Hepatocyte (in vitro differentiated cells): ENCODE results near the gene PARP1. TPM values are rescaled to one million over a fixed set of nuclear protein-coding genes. Genes with fewer than 3 reads are reported as not detected.

ENCODE experiments used
- DNase-seq: peaks from one replicate; pipeline ENCODE4 v3.0.0-alpha.2; 2016; ENCODE audit warnings: low spot score
- H2AFZ ChIP-seq: fragments of 200-600 bp; sonication (generic); 2 replicates; pipeline ENCODE4 v1.6.0; 2016; ENCODE audit warnings: antibody characterized with exemption, mild to moderate bottlenecking
- H3K27ac ChIP-seq: fragments of 200-600 bp; sonication (generic); 2 replicates; pipeline ENCODE4 v1.5.1; 2016; ENCODE audit warnings: mild to moderate bottlenecking
- H3K27me3 ChIP-seq: fragments of 200-600 bp; sonication (generic); 2 replicates; pipeline ENCODE4 v1.6.1; 2016
- H3K36me3 ChIP-seq: fragments of 200-600 bp; sonication (generic); replicated peaks from 2 replicates; pipeline ENCODE4 v1.5.1; 2016; ENCODE audit warnings: low read depth; ENCODE audit not compliant: insufficient read depth
- H3K4me1 ChIP-seq: fragments of 200-600 bp; sonication (generic); 2 replicates; pipeline ENCODE4 v1.5.1; 2016; ENCODE audit warnings: mild to moderate bottlenecking, moderate library complexity; ENCODE audit not compliant: insufficient read depth
- H3K4me2 ChIP-seq: fragments of 200-600 bp; sonication (generic); 2 replicates; pipeline ENCODE4 v1.6.0; 2016
- H3K4me3 ChIP-seq: fragments of 200-600 bp; sonication (generic); 2 replicates; pipeline ENCODE4 v1.5.1; 2016; ENCODE audit warnings: mild to moderate bottlenecking
- H3K79me2 ChIP-seq: fragments of 200-600 bp; sonication (generic); 2 replicates; pipeline ENCODE4 v1.6.0; 2017; ENCODE audit warnings: mild to moderate bottlenecking
- H3K9me2 ChIP-seq: fragments of 200-600 bp; sonication (generic); replicated peaks from 2 replicates; pipeline ENCODE4 v1.6.0; 2017; ENCODE audit warnings: mild to moderate bottlenecking; ENCODE audit not compliant: insufficient read depth
- H3K9me3 ChIP-seq: fragments of 200-600 bp; sonication (generic); 2 replicates; pipeline ENCODE4 v1.5.1; 2016; ENCODE audit warnings: low read depth, mild to moderate bottlenecking
- H4K20me1 ChIP-seq: fragments of 200-600 bp; sonication (generic); 2 replicates; pipeline ENCODE4 v1.6.0; 2016; ENCODE audit warnings: mild to moderate bottlenecking; ENCODE audit not compliant: insufficient read depth, poor library complexity, severe bottlenecking
- CTCF ChIP-seq: fragments of 200-600 bp; sonication (generic); IDR thresholded peaks from 2 replicates; pipeline ENCODE4 v1.5.1; 2016; ENCODE audit warnings: antibody characterized with exemption, mild to moderate bottlenecking; ENCODE audit not compliant: poor library complexity
- EZH2 ChIP-seq: fragments of 200-600 bp; sonication (generic); IDR thresholded peaks from 2 replicates; pipeline ENCODE4 v1.6.1; 2016; ENCODE audit warnings: antibody characterized with exemption, mild to moderate bottlenecking, borderline replicate concordance
- EZH2phosphoT487 ChIP-seq: fragments of 200-600 bp; sonication (generic); IDR thresholded peaks from one replicate; pipeline ENCODE4 v1.6.1; 2018; ENCODE audit warnings: antibody characterized with exemption, mild to moderate bottlenecking, low read depth, moderate library complexity; ENCODE audit not compliant: unreplicated experiment, severe bottlenecking
- WGBS: methylation state at CpG from one replicate; pipeline ENCODE4 v1.1.6; 2016; ENCODE audit warnings: low lambda C conversion rate; ENCODE audit errors: missing lambda C conversion rate; 5-methylcytosine and 5-hydroxymethylcytosine counted together
- polyA plus RNA-seq: library from polyadenylated mRNA; unstranded; fragments of >200 nt; fragmentation: Nextera tagmentation; extraction: Ambion mirVana; gene quantifications from 2 replicates; pipeline ENCODE4 v1.2.1, GENCODE V29; 2016
- total RNA-seq: library from RNA; depleted of rRNA; stranded (reverse); fragments of >200 nt; gene quantifications from 2 replicates; pipeline ENCODE4 v1.2.3, GENCODE V29; 2014

PARP1 gene
- total and polyA plus RNA-seq, 2 experiments from 2014 or later, result 59.7 to 93.0 TPM

GRCh38 chr1:226311376-226311775, 96.5 kb downstream of the PARP1 start:
- WGBS, result 97% methylated on average over 7 of the region's 7 CpGs
- Histone ChIP-seq H3K27me3 (no peaks in the 10 kb centered on the region), H3K4me2 (no peak overlapping the region), H3K4me3 (no peak overlapping the region), H3K9me3 (no peaks in the 10 kb centered on the region), H3K79me2 (peaks cover 23% of the 10 kb centered on the region), H4K20me1 (no peaks in the 10 kb centered on the region), H2AFZ (no peak overlapping the region), H3K4me1 (peaks cover 10% of the 10 kb centered on the region), H3K36me3 (no peaks in the 10 kb centered on the region), H3K27ac (no peak overlapping the region), H3K9me2 (no peaks in the 10 kb centered on the region)
- DNase-seq, result no peak
- TF ChIP-seq EZH2phosphoT487, result no peak
- no peak for TF ChIP-seq EZH2
- no peak for TF ChIP-seq CTCF

Other genes with a start within 250 kb of the PARP1 start
- 60.3 and 66.8 TPM in 2 replicates for gene ACBD3, start 221.4 kb downstream of the PARP1 start, total RNA-seq
- 46.4 and 50.8 TPM in 2 replicates for gene ACBD3, start 221.4 kb downstream of the PARP1 start, polyA plus RNA-seq
- 0.07 TPM in 1 of 2 replicates, not detected in the other for gene MIXL1, start 184.4 kb downstream of the PARP1 start, total RNA-seq
- gene MIXL1, start 184.4 kb downstream of the PARP1 start, polyA plus RNA-seq, result 0.84 and 2.2 TPM in 2 replicates
- gene LIN9, start 98.9 kb downstream of the PARP1 start, total RNA-seq, result 5.7 and 6.2 TPM in 2 replicates
- gene LIN9, start 98.9 kb downstream of the PARP1 start, polyA plus RNA-seq, result 2.9 TPM in 2 replicates
- 0.07 and 0.16 TPM in 2 replicates for gene STUM, start 140.7 kb upstream of the PARP1 start, total RNA-seq
- gene STUM, start 140.7 kb upstream of the PARP1 start, polyA plus RNA-seq, result 0.06 TPM in 1 of 2 replicates, not detected in the other